H1 (cell line): ENCODE measurements around the gene IVNS1ABP. TPM values are rescaled to one million over a fixed set of nuclear protein-coding genes. Genes with fewer than 3 reads are reported as not detected.

Source experiments
- CTCF ChIA-PET: fragments of 300-600 bp; sonication (Branson Sonifier 250); formaldehyde crosslinking; loops from one replicate; lab custom pipeline; 2021; ENCODE audit not compliant: partially characterized antibody; lab: Charles Lee
- POLR2A ChIA-PET: fragments of 300-600 bp; sonication (Branson Sonifier 250); formaldehyde crosslinking; loops from one replicate; lab custom pipeline; 2021; ENCODE audit warnings: inconsistent platforms; ENCODE audit not compliant: partially characterized antibody; lab: Charles Lee
- DNase-seq, 2 experiments: peaks; one replicate each; pipeline versions ENCODE4 v3.0.0 to v3.0.0-alpha.2; 2010 to 2022; ENCODE audit warnings: low spot score in 2 of 2, low read depth in 1 of 2, mixed read lengths in 1 of 2
- FAIRE-seq: peaks from 2 replicates; lab custom pipeline; 2011; peaks lifted over from hg19 to GRCh38; lab: Jason Lieb, UNC
- H2AFZ ChIP-seq: 2 replicates; pipeline ENCODE4 v1.8.1; 2012; ENCODE audit warnings: low read length, inconsistent platforms
- H2AK5ac ChIP-seq: 2 replicates; pipeline ENCODE4 v1.6.1; 2013; ENCODE audit warnings: low read depth, low read length
- H2BK120ac ChIP-seq: replicated peaks from 2 replicates; pipeline ENCODE3; 2013; ENCODE audit warnings: low read depth, low read length, inconsistent platforms
- H2BK12ac ChIP-seq: 2 replicates; pipeline ENCODE4 v1.6.1; 2013; ENCODE audit warnings: low read depth, low read length
- H2BK15ac ChIP-seq: 2 replicates; pipeline ENCODE4 v1.6.1; 2013; ENCODE audit warnings: low read length
- H2BK20ac ChIP-seq: 2 replicates; pipeline ENCODE4 v1.6.1; 2013; ENCODE audit warnings: low read length
- H2BK5ac ChIP-seq: 2 replicates; pipeline ENCODE4 v1.6.1; 2013; ENCODE audit warnings: low read depth, low read length
- H3K14ac ChIP-seq: 2 replicates; pipeline ENCODE4 v1.6.1; 2013; ENCODE audit warnings: inconsistent platforms; ENCODE audit not compliant: insufficient read length
- H3K18ac ChIP-seq: 2 replicates; pipeline ENCODE4 v1.6.1; 2013; ENCODE audit warnings: low read length; ENCODE audit errors: extremely low read depth
- H3K23ac ChIP-seq: 2 replicates; pipeline ENCODE4 v1.6.1; 2013; ENCODE audit warnings: inconsistent platforms; ENCODE audit not compliant: insufficient read length
- H3K23me2 ChIP-seq: 2 replicates; pipeline ENCODE4 v1.6.1; 2013; ENCODE audit warnings: low read depth, low read length
- H3K27ac ChIP-seq: 2 replicates; pipeline ENCODE4 v1.6.1; 2011; ENCODE audit warnings: low read depth, low read length, inconsistent platforms
- H3K27me3 ChIP-seq, 4 experiments: replicated peaks in 1 of 4; 1 replicate in 1 of 4; 2 replicates in 3 of 4; pipeline versions ENCODE4 v1.6.1 to v1.8.1; 2011 to 2013; ENCODE audit warnings: low read length in 3 of 4, mild to moderate bottlenecking in 3 of 4, inconsistent platforms in 2 of 4, mixed read lengths in 2 of 4, moderate library complexity in 1 of 4; ENCODE audit not compliant: control insufficient read depth in 3 of 4, insufficient read depth in 3 of 4; ENCODE audit errors: extremely low read depth in 1 of 4
- H3K36me3 ChIP-seq, 4 experiments: 2 replicates each; pipeline versions ENCODE4 v1.6.1 to v1.8.1; 2011 to 2013; ENCODE audit warnings: mild to moderate bottlenecking in 4 of 4, low read length in 3 of 4, moderate library complexity in 2 of 4, control low read depth in 1 of 4, inconsistent platforms in 1 of 4; ENCODE audit not compliant: insufficient read depth in 4 of 4, control insufficient read depth in 2 of 4
- H3K4ac ChIP-seq: replicated peaks from 2 replicates; pipeline ENCODE3; 2013; ENCODE audit warnings: low read length, low read depth, mixed read lengths, inconsistent platforms; ENCODE audit not compliant: insufficient read length
- H3K4me1 ChIP-seq, 4 experiments: replicated peaks in 1 of 4; 1 replicate in 1 of 4; 2 replicates in 3 of 4; pipeline versions ENCODE4 v1.6.1 to v1.8.1; 2011 to 2013; ENCODE audit warnings: low read length in 3 of 4, inconsistent platforms in 2 of 4, mixed read lengths in 1 of 4; ENCODE audit not compliant: insufficient read depth in 4 of 4, control insufficient read depth in 3 of 4
- H3K4me2 ChIP-seq, 2 experiments: 2 replicates each; pipeline versions ENCODE4 v1.6.1 to v1.8.1; 2011 to 2013; ENCODE audit warnings: low read depth in 2 of 2, low read length in 2 of 2, control low read depth in 1 of 2, inconsistent platforms in 1 of 2, mild to moderate bottlenecking in 1 of 2; ENCODE audit not compliant: insufficient read depth in 1 of 2
- H3K4me3 ChIP-seq, 4 experiments: fragments of 200-600, 300-600 bp in 1 of 4; sonication (generic), shearing (Covaris generic), sonication (Bioruptor Twin) in 1 of 4; 2 replicates each; pipeline versions ENCODE4 v1.5.1 to v1.8.1; 2011 to 2016; ENCODE audit warnings: low read length in 4 of 4, low read depth in 3 of 4, control low read depth in 2 of 4, inconsistent platforms in 2 of 4, mild to moderate bottlenecking in 2 of 4, mixed read lengths in 1 of 4, moderate library complexity in 1 of 4; ENCODE audit not compliant: insufficient read depth in 2 of 4; ENCODE audit errors: extremely low read depth in 1 of 4
- H3K56ac ChIP-seq: replicated peaks from 2 replicates; pipeline ENCODE3; 2013; ENCODE audit warnings: low read depth, mild to moderate bottlenecking, mixed read lengths, low read length, inconsistent platforms; ENCODE audit not compliant: insufficient read length
- H3K79me1 ChIP-seq: 2 replicates; pipeline ENCODE4 v1.6.1; 2013; ENCODE audit warnings: low read depth, low read length, control low read depth
- H3K79me2 ChIP-seq, 2 experiments: 2 replicates each; pipeline versions ENCODE4 v1.6.1 to v1.8.1; 2012 to 2013; ENCODE audit warnings: low read length in 2 of 2, mild to moderate bottlenecking in 2 of 2, inconsistent platforms in 1 of 2; ENCODE audit not compliant: insufficient read depth in 2 of 2, control insufficient read depth in 1 of 2
- H3K9ac ChIP-seq, 4 experiments: replicated peaks in 1 of 4; 1 replicate in 1 of 4; 2 replicates in 3 of 4; pipeline versions ENCODE4 v1.6.1 to v1.8.1; 2011 to 2013; ENCODE audit warnings: low read depth in 3 of 4, low read length in 3 of 4, control low read depth in 2 of 4, mild to moderate bottlenecking in 2 of 4, moderate library complexity in 2 of 4, inconsistent platforms in 1 of 4; ENCODE audit errors: extremely low read depth in 1 of 4
- H3K9me3 ChIP-seq, 2 experiments: 2 replicates each; pipeline versions ENCODE4 v1.6.1 to v1.8.1; 2012 to 2013; ENCODE audit warnings: mild to moderate bottlenecking in 2 of 2, moderate library complexity in 2 of 2, control low read depth in 1 of 2, inconsistent platforms in 1 of 2, low read depth in 1 of 2, low read length in 1 of 2, mixed read lengths in 1 of 2; ENCODE audit not compliant: insufficient read depth in 2 of 2
- H4K20me1 ChIP-seq, 2 experiments: replicated peaks in 1 of 2; 2 replicates each; pipeline versions ENCODE3 to v1.8.1; 2011 to 2013; ENCODE audit warnings: inconsistent platforms in 2 of 2, low read length in 2 of 2, mild to moderate bottlenecking in 1 of 2; ENCODE audit not compliant: insufficient read depth in 2 of 2, control insufficient read depth in 1 of 2
- H4K5ac ChIP-seq: 2 replicates; pipeline ENCODE4 v1.6.1; 2013; ENCODE audit warnings: low read length, low read depth, mixed read lengths, inconsistent platforms; ENCODE audit not compliant: insufficient read length
- H4K8ac ChIP-seq: 2 replicates; pipeline ENCODE4 v1.8.0; 2013; ENCODE audit warnings: mild to moderate bottlenecking, moderate library complexity, low read length, inconsistent platforms; ENCODE audit not compliant: insufficient read depth; ENCODE audit errors: extremely low read depth
- H4K91ac ChIP-seq: replicated peaks from 2 replicates; pipeline ENCODE3; 2013; ENCODE audit warnings: low read length, mixed read lengths, inconsistent platforms; ENCODE audit not compliant: insufficient read length
- SRF ChIP-seq: IDR thresholded peaks from 2 replicates; pipeline ENCODE4 v1.6.1; 2011; ENCODE audit warnings: mild to moderate bottlenecking, low read depth, low read length, moderate library complexity
- WGBS, 2 experiments: shearing (Covaris generic) in 1 of 2; methylation state at CpG; one replicate each; pipeline versions ENCODE4 v1.1.6 to v1.1.7; 2013 to 2015; ENCODE audit warnings: low lambda C conversion rate in 2 of 2, mixed read lengths in 2 of 2, inconsistent platforms in 1 of 2, low coverage in 1 of 2, missing lambda C conversion rate in 1 of 2; ENCODE audit not compliant: insufficient replicate concordance in 2 of 2, insufficient coverage in 1 of 2, insufficient read length in 1 of 2; ENCODE audit errors: extremely low coverage in 1 of 2, missing lambda C conversion rate in 1 of 2; 5-methylcytosine and 5-hydroxymethylcytosine counted together
- polyA plus RNA-seq, 7 experiments: library from polyadenylated mRNA; depleted of rRNA in 3 of 7; stranded (reverse) in 5 of 7; unstranded in 2 of 7; fragments of >200 nt in 5 of 7; fragments of 200-250 nt in 2 of 7; gene quantifications; 1 replicate in 5 of 7; 2 replicates in 1 of 7; 4 replicates in 1 of 7; pipeline versions ENCODE4 v1.2.1 to v1.2.3, GENCODE V29; 2011 to 2013; ENCODE audit warnings: missing spikeins in 2 of 7, mixed read lengths in 2 of 7
- total RNA-seq: library from RNA; stranded (reverse); fragmentation: NEBNext Ultra II Directional; extraction: Animal tissue kit (Norgen Biotek cat#: 25700); gene quantifications from 2 replicates; pipeline ENCODE4 v1.2.1, GENCODE V29; 2021

The IVNS1ABP gene
- total and polyA plus RNA-seq, 2 of the 8 experiments (the other 6 are each of a cell fraction or from before 2014, with no cell fraction given) = 65.9 to 189 TPM

DNA sequence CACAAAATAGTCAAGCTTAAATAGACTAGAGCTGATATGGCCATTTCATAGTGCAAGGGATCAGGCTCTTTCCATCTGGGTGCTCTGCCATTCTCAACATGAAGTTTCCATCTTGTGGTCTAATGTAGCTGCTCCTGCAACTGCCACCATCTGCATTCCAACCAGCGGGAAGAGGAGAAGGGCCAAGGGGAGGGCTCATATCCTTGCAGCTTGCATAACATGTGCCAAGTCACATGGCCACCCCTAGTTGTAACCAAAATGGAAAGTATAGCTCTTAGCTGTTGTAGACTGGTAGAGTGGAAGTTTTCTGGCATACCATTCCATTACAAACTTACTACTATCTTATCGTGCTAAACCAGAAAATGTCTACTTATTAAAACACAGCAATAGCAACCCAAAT lies 38.9 kb upstream of the IVNS1ABP start:
- CTCF ChIA-PET = no interaction called here
- FAIRE-seq = no peak

More for the DNA sequence above, 38.9 kb upstream of the IVNS1ABP start:
- Histone ChIP-seq H2BK20ac (no peak overlapping the region), H3K9me3 (no peaks in the 10 kb centered on the region), H3K4ac (no peak overlapping the region), H3K23ac (no peak overlapping the region), H2BK5ac (no peak overlapping the region), H2BK15ac (no peak overlapping the region), H3K36me3 (no peaks in the 10 kb centered on the region), H3K79me2 (no peaks in the 10 kb centered on the region), H3K4me2 (no peak overlapping the region), H4K5ac (no peak overlapping the region), H2BK12ac (no peak overlapping the region), H3K56ac (no peak overlapping the region), H3K18ac (no peak overlapping the region), H4K8ac (no peak overlapping the region), H4K20me1 (no peaks in the 10 kb centered on the region), H4K91ac (no peak overlapping the region), H3K23me2 (no peaks in the 10 kb centered on the region), H3K14ac (no peak overlapping the region), H2AK5ac (no peak overlapping the region), H2AFZ (no peak overlapping the region), H3K4me1 (no peaks in the 10 kb centered on the region), H3K4me3 (no peak overlapping the region), H3K79me1 (no peaks in the 10 kb centered on the region), H3K27me3 (no peaks in the 10 kb centered on the region), H3K9ac (no peak overlapping the region), H2BK120ac (no peak overlapping the region), H3K27ac (no peak overlapping the region)
- POLR2A ChIA-PET = no interaction called here
- TF ChIP-seq SRF = no peak
- DNase-seq = no peak
- WGBS, 2 experiments = 89% methylated on average over 2 of the region's 2 CpGs; no CpG with 5 or more reads in 1 of the 2 experiments
